Endothelial cell (in vitro differentiated cells): ENCODE measurements around the gene CBFA2T3. TPM values are rescaled to one million over a fixed set of nuclear protein-coding genes. Genes with fewer than 3 reads are reported as not detected.

Experiments
- DNase-seq: peaks from one replicate; pipeline ENCODE4 v3.0.0; 2021; ENCODE audit warnings: low spot score
- H3K27ac Mint-ChIP-seq: one replicate; pipeline ENCODE4 v1.8.0; 2021; ENCODE audit warnings: mixed read lengths, inconsistent platforms; ENCODE audit not compliant: unreplicated experiment
- H3K27me3 Mint-ChIP-seq: one replicate; pipeline ENCODE4 v1.8.0; 2021; ENCODE audit warnings: mild to moderate bottlenecking, moderate library complexity, mixed read lengths, inconsistent platforms; ENCODE audit not compliant: unreplicated experiment
- H3K36me3 Mint-ChIP-seq: one replicate; pipeline ENCODE4 v1.8.0; 2021; ENCODE audit warnings: mild to moderate bottlenecking, low read depth, mixed read lengths, inconsistent platforms; ENCODE audit not compliant: unreplicated experiment
- H3K4me1 Mint-ChIP-seq: one replicate; pipeline ENCODE4 v1.8.0; 2021; ENCODE audit warnings: mild to moderate bottlenecking, mixed read lengths, inconsistent platforms; ENCODE audit not compliant: unreplicated experiment
- H3K4me3 Mint-ChIP-seq: one replicate; pipeline ENCODE4 v1.8.0; 2021; ENCODE audit warnings: mild to moderate bottlenecking, mixed read lengths, inconsistent platforms; ENCODE audit not compliant: unreplicated experiment
- H3K9me3 Mint-ChIP-seq: one replicate; pipeline ENCODE4 v1.8.0; 2021; ENCODE audit warnings: mixed read lengths, inconsistent platforms; ENCODE audit not compliant: unreplicated experiment
- total RNA-seq: library from RNA; stranded (reverse); fragmentation: NEBNext Ultra II Directional; extraction: Animal tissue kit (Norgen Biotek cat#: 25700); gene quantifications from one replicate; pipeline ENCODE4 v1.2.1, GENCODE V29; 2021; ENCODE audit not compliant: unreplicated experiment
- TF ChIP-seq, protein P1 (sequence below): fragments of 200-600 bp; sonication (generic); IDR thresholded peaks from one replicate; pipeline ENCODE4 v1.5.0; 2021; ENCODE audit warnings: antibody characterized with exemption; ENCODE audit not compliant: unreplicated experiment

The CBFA2T3 gene
- total RNA-seq, 1 donor from 2014 or later = 1.6 TPM

DNA sequence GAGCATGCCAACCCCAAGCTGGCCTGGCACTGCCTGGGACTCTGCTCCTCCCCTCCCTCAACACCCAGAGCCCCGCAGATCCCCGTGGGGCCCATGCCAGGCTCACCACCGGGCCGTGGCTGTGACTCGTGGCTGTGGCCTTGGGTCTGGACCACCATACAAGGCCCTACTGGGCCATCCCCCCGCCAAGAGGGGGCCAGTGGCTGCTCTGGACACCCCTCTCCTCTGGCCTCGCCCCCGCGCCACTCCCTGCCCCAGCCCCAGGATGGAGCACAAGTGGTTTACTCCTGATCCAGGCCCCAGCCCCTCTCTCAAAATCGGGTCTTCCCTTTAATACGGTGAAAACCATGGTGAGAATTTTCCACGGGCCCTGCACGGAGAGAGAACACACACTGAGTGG is 113.6 kb downstream of the CBFA2T3 start:
- no peaks in the 10 kb centered on the region for H3K9me3 Mint-ChIP-seq
- peaks cover 5% of the 10 kb centered on the region for H3K36me3 Mint-ChIP-seq
- H3K27ac Mint-ChIP-seq = no peak overlapping the region
- no peak for DNase-seq
- H3K4me3 Mint-ChIP-seq = no peak overlapping the region
- H3K4me1 Mint-ChIP-seq = no peaks in the 10 kb centered on the region
- TF ChIP-seq, protein P1, sequence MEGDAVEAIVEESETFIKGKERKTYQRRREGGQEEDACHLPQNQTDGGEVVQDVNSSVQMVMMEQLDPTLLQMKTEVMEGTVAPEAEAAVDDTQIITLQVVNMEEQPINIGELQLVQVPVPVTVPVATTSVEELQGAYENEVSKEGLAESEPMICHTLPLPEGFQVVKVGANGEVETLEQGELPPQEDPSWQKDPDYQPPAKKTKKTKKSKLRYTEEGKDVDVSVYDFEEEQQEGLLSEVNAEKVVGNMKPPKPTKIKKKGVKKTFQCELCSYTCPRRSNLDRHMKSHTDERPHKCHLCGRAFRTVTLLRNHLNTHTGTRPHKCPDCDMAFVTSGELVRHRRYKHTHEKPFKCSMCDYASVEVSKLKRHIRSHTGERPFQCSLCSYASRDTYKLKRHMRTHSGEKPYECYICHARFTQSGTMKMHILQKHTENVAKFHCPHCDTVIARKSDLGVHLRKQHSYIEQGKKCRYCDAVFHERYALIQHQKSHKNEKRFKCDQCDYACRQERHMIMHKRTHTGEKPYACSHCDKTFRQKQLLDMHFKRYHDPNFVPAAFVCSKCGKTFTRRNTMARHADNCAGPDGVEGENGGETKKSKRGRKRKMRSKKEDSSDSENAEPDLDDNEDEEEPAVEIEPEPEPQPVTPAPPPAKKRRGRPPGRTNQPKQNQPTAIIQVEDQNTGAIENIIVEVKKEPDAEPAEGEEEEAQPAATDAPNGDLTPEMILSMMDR = no peak
- H3K27me3 Mint-ChIP-seq = peaks cover 6% of the 10 kb centered on the region

DNA sequence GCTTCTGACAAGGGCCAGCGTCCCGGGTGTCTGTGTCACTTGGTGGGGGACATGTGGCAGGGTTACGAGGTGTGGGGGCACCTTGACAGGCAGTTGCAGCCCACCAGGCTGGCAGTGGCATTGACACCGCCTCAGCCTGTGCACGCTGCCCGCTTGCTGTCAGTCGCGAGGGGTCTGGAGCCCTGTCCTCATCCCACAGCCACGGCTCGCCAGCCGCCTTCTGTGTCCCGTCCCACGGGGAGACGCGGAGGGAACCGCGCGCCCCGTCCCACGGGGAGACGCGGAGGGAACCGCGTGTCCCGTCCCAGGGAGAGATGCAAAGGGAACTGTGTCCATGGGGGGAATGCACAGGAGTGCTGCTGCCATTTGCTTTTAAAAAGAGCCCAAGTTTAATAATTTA is 114.0 kb downstream of the CBFA2T3 start:
- no peak for DNase-seq
- no peaks in the 10 kb centered on the region for H3K9me3 Mint-ChIP-seq

DNA sequence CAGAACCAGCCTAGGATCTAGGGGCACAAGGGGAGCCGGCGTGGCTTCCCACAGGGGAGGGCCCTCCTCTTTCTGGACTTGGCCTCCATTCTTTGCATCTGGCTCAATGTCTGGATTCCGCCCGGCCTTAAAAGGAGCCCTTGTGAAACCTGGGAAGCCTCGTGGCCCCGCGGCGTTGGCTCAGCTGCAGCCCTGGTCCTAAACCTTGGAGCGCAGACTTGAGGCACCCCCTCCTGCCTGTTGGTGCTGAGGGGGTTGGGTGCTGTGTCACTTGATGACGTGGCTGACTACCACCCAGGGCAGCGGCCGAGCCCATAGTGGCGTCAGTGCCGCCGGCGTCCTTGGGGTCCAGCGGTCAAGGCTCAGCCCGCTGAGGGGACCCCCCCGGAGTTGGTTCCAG is 115.6 kb downstream of the CBFA2T3 start:
- H3K4me3 Mint-ChIP-seq = no peak overlapping the region
- DNase-seq = no peak
- H3K27ac Mint-ChIP-seq = no peak overlapping the region
- H3K4me1 Mint-ChIP-seq = peaks cover 7% of the 10 kb centered on the region
- H3K27me3 Mint-ChIP-seq = peaks cover 12% of the 10 kb centered on the region
- no peaks in the 10 kb centered on the region for H3K9me3 Mint-ChIP-seq
- TF ChIP-seq, protein P1 = no peak
- H3K36me3 Mint-ChIP-seq = peaks cover 5% of the 10 kb centered on the region

More for the DNA sequence above, 114.0 kb downstream of the CBFA2T3 start:
- TF ChIP-seq, protein P1 = no peak
- peaks cover 2% of the 10 kb centered on the region for H3K4me1 Mint-ChIP-seq
- H3K36me3 Mint-ChIP-seq = peaks cover 5% of the 10 kb centered on the region
- H3K27me3 Mint-ChIP-seq = peaks cover 9% of the 10 kb centered on the region
- H3K4me3 Mint-ChIP-seq = no peak overlapping the region
- no peak overlapping the region for H3K27ac Mint-ChIP-seq

- TF ChIP-seq, protein P1 = no peak
- Mint-ChIP-seq H3K4me3 (no peak overlapping the region), H3K27me3 (peaks cover 12% of the 10 kb centered on the region)
These were observed 117.5 kb downstream of the CBFA2T3 start for GRCh38 chr16:88859381-88860091.

GRCh38 chr16:88857728-88858339 is 119.2 kb downstream of the CBFA2T3 start:
- TF ChIP-seq, protein P1 = peak; percentile 19
- peak overlapping the region; percentile 100 for H3K4me3 Mint-ChIP-seq
- peaks cover 9% of the 10 kb centered on the region for H3K4me1 Mint-ChIP-seq
- peak overlapping the region; percentile 90 for H3K27ac Mint-ChIP-seq
- peaks cover 12% of the 10 kb centered on the region for H3K27me3 Mint-ChIP-seq
- H3K36me3 Mint-ChIP-seq = peaks cover 5% of the 10 kb centered on the region
- DNase-seq = peak; percentile 82
- H3K9me3 Mint-ChIP-seq = no peaks in the 10 kb centered on the region

More at GRCh38 chr16:88859381-88860091, 117.5 kb downstream of the CBFA2T3 start:
- no peak for DNase-seq
- H3K9me3 Mint-ChIP-seq = no peaks in the 10 kb centered on the region
- H3K36me3 Mint-ChIP-seq = peaks cover 5% of the 10 kb centered on the region
- H3K4me1 Mint-ChIP-seq = peaks cover 9% of the 10 kb centered on the region
- no peak overlapping the region for H3K27ac Mint-ChIP-seq
